GM12865 (cell line): Measurements from ENCODE around the gene CPVL.

Experiments
- DNase-seq: peaks from one replicate; pipeline ENCODE4 v3.0.0; 2010; ENCODE audit warnings: low read depth
- H3K4me3 ChIP-seq: 2 replicates; pipeline ENCODE4 v1.5.1; 2011; ENCODE audit warnings: mild to moderate bottlenecking, low read depth, low read length, control low read depth
- TF ChIP-seq, protein P1 (sequence below): IDR thresholded peaks from 2 replicates; pipeline ENCODE4 v1.5.1; 2011; ENCODE audit warnings: low read length, control low read depth, low read depth, inconsistent platforms; ENCODE audit not compliant: insufficient read depth; ENCODE audit errors: missing control alignments

The CPVL gene

DNA sequence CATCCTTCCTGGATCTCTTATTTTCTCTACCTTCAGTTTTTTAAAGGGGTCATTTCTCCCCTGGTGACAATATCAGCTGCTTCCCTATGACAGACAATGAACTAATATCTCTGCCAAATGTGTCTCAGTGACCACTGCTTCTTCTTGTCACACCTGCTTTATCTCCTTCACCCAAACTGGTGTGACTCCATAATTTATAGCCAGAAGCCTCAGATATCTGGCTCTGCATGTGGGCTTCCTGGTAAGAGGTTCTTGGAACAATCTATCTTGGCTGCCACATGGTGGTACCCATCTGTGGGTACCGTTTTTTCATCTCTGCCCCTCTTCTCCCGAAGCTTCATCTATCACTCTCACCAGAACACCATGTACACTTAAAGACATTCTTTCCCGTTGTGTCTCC is 37.0 kb downstream of the CPVL start:
- H3K4me3 ChIP-seq: no peak overlapping the region
- TF ChIP-seq, protein P1, sequence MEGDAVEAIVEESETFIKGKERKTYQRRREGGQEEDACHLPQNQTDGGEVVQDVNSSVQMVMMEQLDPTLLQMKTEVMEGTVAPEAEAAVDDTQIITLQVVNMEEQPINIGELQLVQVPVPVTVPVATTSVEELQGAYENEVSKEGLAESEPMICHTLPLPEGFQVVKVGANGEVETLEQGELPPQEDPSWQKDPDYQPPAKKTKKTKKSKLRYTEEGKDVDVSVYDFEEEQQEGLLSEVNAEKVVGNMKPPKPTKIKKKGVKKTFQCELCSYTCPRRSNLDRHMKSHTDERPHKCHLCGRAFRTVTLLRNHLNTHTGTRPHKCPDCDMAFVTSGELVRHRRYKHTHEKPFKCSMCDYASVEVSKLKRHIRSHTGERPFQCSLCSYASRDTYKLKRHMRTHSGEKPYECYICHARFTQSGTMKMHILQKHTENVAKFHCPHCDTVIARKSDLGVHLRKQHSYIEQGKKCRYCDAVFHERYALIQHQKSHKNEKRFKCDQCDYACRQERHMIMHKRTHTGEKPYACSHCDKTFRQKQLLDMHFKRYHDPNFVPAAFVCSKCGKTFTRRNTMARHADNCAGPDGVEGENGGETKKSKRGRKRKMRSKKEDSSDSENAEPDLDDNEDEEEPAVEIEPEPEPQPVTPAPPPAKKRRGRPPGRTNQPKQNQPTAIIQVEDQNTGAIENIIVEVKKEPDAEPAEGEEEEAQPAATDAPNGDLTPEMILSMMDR: no peak
- no peak for DNase-seq

DNA sequence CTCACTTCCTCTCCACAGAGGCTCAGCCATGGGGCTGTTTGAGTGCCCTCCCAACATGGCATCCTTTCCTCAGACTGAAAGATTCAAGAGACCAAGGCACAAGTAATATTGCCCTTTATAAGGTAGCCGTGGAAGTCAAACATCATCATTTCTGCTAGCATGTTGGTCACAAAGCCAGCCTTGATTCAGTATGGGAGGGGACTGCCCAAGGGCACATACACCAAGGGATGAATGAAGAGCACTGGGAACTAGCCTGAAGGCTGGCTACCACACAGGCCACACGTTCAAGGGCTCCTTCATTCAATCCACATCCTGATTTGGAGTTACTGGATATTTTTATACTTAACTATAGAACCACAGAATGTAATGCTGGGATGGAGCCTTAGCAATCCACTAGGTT is 39.3 kb downstream of the CPVL start:
- TF ChIP-seq, protein P1: no peak
- no peak overlapping the region for H3K4me3 ChIP-seq
- DNase-seq: no peak

DNA sequence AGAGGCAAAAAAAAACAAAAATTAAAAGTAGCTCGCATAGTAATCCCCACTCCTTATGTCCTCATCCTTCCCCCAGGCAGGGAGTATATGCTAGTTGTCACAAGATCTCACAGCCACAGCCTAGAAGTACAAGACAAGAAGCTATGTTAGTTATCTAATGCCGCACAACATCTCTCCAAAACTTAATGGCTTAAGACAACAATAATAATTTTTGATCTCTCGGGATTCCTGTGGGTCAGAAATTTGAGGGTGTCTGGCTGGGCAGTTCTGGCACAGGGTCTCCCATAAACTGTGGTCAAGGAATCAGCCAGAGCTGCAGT is 39.7 kb downstream of the CPVL start:
- DNase-seq: no peak
- TF ChIP-seq, protein P1: no peak
- no peak overlapping the region for H3K4me3 ChIP-seq

DNA sequence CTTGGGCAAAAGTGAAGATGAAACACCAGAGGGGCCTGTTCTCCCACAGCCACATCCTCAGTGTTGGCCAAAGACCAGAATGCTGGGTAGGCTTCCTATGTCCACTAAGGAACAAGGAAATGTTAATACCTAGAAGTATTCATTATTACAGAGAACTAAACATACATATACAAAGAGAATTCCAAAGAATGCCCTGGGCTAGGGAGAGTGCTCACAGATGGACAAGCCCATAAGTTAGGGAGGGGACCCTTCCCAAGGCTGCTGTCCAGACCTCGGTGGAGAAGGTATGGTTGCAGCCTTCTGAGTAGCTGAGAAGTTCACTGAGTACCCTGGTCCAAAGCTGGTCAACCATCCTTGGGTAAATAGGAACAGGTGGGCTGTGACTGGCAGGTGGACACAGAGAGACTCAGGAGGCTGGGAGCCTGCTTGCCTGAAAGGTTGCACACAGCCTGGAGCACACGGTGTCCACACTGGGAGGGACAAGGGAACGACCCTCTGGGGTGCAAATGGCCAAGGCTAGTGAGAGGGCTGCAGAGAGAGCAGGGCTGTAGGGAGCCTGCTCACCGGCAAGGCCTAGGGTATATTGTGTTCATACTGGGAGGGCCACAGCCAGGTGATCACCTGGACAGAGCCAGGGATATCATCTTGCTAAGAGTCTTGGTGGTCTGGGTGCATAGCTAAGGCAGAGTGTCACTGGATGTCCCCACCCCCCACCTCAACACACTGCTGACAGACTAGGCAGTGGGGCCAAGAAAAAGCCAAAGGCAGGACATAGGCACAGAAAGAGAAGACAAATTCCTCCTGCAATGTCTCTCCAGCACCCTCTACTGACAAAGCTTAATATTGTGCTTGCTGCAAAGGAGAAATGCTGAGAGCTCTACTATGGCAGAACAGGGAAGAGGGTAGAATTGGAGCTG is 40.3 kb downstream of the CPVL start:
- H3K4me3 ChIP-seq: no peak overlapping the region
- peak; percentile 61 for DNase-seq
- TF ChIP-seq, protein P1: peak; percentile 74

DNA sequence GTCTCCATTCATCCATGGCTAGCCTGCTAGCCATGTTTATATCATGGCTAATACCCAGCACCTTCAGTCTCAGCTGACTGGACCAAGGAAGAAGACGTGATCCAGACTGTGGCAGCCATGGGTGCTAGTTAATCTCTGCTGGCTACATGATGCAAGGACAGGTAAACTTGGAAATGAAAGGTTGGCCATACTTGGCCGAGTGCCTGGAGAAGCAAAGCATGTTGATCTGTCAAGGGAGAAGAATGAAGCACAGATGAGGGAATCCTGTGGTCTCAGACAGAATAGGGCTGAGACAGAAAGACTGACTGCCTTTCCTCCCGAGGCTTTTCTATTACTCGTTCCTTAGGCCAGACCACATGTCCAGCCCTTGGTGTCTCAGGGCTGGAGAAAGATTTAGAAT is 41.1 kb downstream of the CPVL start:
- H3K4me3 ChIP-seq: no peak overlapping the region
- TF ChIP-seq, protein P1: no peak
- no peak for DNase-seq

DNA sequence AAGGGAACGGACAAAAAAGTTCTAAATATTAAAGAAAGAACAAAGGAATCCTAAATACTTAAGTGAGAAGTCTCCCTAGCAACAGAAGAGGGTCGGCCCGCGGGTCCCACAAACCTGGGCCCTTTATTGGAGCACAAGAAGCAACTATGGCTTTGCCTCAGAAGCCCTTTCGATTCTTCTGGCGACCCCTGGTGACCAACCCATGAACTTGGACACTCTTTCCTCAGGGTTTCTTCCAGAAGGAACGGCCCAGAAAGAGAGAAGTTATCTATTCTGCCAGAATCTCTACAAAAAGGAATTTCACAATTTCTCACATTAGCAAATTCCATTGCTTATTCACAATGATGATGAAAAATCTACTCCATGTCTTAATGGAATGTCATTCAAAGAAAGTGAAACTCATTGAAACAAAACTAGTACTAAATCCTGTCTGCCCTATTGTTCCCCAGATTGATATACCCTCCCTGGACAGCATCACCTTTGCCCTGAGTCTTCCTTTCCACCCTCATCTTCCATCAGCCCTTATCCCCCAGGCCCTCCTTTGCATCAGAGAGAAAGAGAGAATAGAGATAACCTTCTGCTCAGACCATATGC is 43.7 kb downstream of the CPVL start:
- no peak overlapping the region for H3K4me3 ChIP-seq
- DNase-seq: peak; percentile 59
- TF ChIP-seq, protein P1: peak; percentile 58

DNA sequence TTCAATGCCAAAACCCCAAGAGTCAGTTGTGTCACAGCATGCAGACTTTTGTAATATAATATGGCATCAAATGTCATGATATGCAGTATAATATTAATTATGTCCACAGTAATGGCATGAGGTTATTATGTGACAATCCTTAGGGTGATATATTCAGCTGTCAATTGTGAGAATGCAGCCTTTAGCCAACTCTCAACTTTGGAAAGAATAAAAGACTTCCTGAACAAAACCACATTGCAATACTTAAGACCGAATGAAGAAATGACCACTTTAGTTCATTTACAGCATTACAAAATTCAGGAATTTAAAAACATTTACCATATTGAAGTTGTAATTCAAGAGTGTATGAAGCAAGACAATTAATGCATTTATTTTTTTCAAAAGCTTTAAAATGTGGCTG is 45.4 kb downstream of the CPVL start:
- no peak for DNase-seq
- no peak overlapping the region for H3K4me3 ChIP-seq
- TF ChIP-seq, protein P1: no peak
